Neural cell (in vitro differentiated cells): Measurements from ENCODE around the gene GUCD1.

Experiments used
- EP300 ChIP-seq: fragments of 450-650 bp; conservative IDR thresholded peaks from 2 replicates; pipeline ENCODE4 v1.6.1; 2014; ENCODE audit warnings: antibody characterized with exemption, mild to moderate bottlenecking, moderate library complexity; ENCODE audit not compliant: poor library complexity, severe bottlenecking
- TF ChIP-seq, protein P1 (sequence below): fragments of 450-650 bp; IDR thresholded peaks from 2 replicates; pipeline ENCODE4 v1.5.1; 2014; ENCODE audit warnings: antibody characterized with exemption, mild to moderate bottlenecking, moderate library complexity; ENCODE audit not compliant: poor library complexity, severe bottlenecking

- TF ChIP-seq, protein P1, sequence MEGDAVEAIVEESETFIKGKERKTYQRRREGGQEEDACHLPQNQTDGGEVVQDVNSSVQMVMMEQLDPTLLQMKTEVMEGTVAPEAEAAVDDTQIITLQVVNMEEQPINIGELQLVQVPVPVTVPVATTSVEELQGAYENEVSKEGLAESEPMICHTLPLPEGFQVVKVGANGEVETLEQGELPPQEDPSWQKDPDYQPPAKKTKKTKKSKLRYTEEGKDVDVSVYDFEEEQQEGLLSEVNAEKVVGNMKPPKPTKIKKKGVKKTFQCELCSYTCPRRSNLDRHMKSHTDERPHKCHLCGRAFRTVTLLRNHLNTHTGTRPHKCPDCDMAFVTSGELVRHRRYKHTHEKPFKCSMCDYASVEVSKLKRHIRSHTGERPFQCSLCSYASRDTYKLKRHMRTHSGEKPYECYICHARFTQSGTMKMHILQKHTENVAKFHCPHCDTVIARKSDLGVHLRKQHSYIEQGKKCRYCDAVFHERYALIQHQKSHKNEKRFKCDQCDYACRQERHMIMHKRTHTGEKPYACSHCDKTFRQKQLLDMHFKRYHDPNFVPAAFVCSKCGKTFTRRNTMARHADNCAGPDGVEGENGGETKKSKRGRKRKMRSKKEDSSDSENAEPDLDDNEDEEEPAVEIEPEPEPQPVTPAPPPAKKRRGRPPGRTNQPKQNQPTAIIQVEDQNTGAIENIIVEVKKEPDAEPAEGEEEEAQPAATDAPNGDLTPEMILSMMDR = no peak
- no peak for TF ChIP-seq EP300
Observed at GRCh38 chr22:24510637-24511625, 44.0 kb downstream of the GUCD1 start.
